GM23338 (cell line): ENCODE measurements around the gene SAPCD1. TPM values are rescaled to one million over a fixed set of nuclear protein-coding genes. Genes with fewer than 3 reads are reported as not detected.

ENCODE experiments used
- ATAC-seq: fragments of 200-7000 bp; cut with Tn5 transposase; 3 replicates; pipeline ENCODE4 v1.9.1; 2020
- DNase-seq: peaks from one replicate; pipeline ENCODE4 v3.0.0-alpha.2; 2015; ENCODE audit warnings: low spot score
- H2AFZ ChIP-seq: fragments of 200-600 bp; sonication (generic); 2 replicates; pipeline ENCODE4 v1.8.0; 2016; ENCODE audit warnings: antibody characterized with exemption, mild to moderate bottlenecking, moderate library complexity
- H3F3A ChIP-seq: fragments of 200-600 bp; sonication (generic); replicated peaks from 2 replicates; pipeline ENCODE4 v1.8.0; 2017; ENCODE audit warnings: antibody characterized with exemption, mixed run types, low read depth
- H3K27ac ChIP-seq: fragments of 200-600 bp; sonication (generic); 2 replicates; pipeline ENCODE4 v1.6.1; 2016; ENCODE audit warnings: low read depth
- H3K27me3 ChIP-seq: fragments of 200-600 bp; sonication (generic); 2 replicates; pipeline ENCODE4 v1.8.0; 2016; ENCODE audit warnings: mild to moderate bottlenecking, mixed run types, moderate library complexity; ENCODE audit not compliant: insufficient read depth
- H3K36me3 ChIP-seq: fragments of 200-600 bp; sonication (generic); 2 replicates; pipeline ENCODE4 v1.8.0; 2016; ENCODE audit warnings: mild to moderate bottlenecking; ENCODE audit not compliant: insufficient read depth
- H3K4me1 ChIP-seq: fragments of 200-600 bp; sonication (generic); 2 replicates; pipeline ENCODE4 v1.8.0; 2016; ENCODE audit warnings: mild to moderate bottlenecking, moderate library complexity; ENCODE audit not compliant: insufficient read depth
- H3K4me2 ChIP-seq: fragments of 200-600 bp; sonication (generic); 2 replicates; pipeline ENCODE4 v1.7.1; 2017; ENCODE audit warnings: mixed run types
- H3K4me3 ChIP-seq: fragments of 200-600 bp; sonication (generic); 2 replicates; pipeline ENCODE4 v1.6.1; 2016; ENCODE audit warnings: mixed run types
- H3K79me2 ChIP-seq: fragments of 200-600 bp; sonication (generic); replicated peaks from 2 replicates; pipeline ENCODE4 v1.8.0; 2017; ENCODE audit warnings: mild to moderate bottlenecking; ENCODE audit not compliant: insufficient read depth
- H3K9me2 ChIP-seq: fragments of 200-600 bp; sonication (generic); 2 replicates; pipeline ENCODE4 v1.8.0; 2017; ENCODE audit not compliant: insufficient read depth
- H4K20me1 ChIP-seq: fragments of 200-600 bp; sonication (generic); replicated peaks from 2 replicates; pipeline ENCODE4 v1.8.0; 2017; ENCODE audit warnings: mild to moderate bottlenecking; ENCODE audit not compliant: insufficient read depth
- H3K27ac Mint-ChIP-seq: 2 replicates; pipeline ENCODE4 v1.8.0; 2020; ENCODE audit warnings: inconsistent platforms, mild to moderate bottlenecking, moderate library complexity, mixed read lengths
- H3K27me3 Mint-ChIP-seq: 3 replicates; pipeline ENCODE4 v1.8.0; 2022; ENCODE audit warnings: low read depth, mild to moderate bottlenecking, moderate library complexity, mixed read lengths, inconsistent platforms; ENCODE audit not compliant: insufficient read depth, poor library complexity
- H3K36me3 Mint-ChIP-seq: 3 replicates; pipeline ENCODE4 v1.8.0; 2021; ENCODE audit warnings: low read depth, mild to moderate bottlenecking, inconsistent platforms, moderate library complexity, mixed read lengths
- H3K4me1 Mint-ChIP-seq: 3 replicates; pipeline ENCODE4 v1.8.0; 2020; ENCODE audit warnings: mild to moderate bottlenecking, inconsistent platforms, mixed read lengths
- H3K4me3 Mint-ChIP-seq: 3 replicates; pipeline ENCODE4 v1.8.0; 2021; ENCODE audit warnings: moderate library complexity, mild to moderate bottlenecking, inconsistent platforms, mixed read lengths
- H3K9me3 Mint-ChIP-seq: 3 replicates; pipeline ENCODE4 v1.8.0; 2020; ENCODE audit warnings: moderate library complexity, mild to moderate bottlenecking, inconsistent platforms, mixed read lengths
- CREB1 ChIP-seq: fragments of 250-450 bp; sonication (Bioruptor Pico); IDR thresholded peaks from 2 replicates; pipeline ENCODE4 v1.5.0; 2020; ENCODE audit warnings: low read depth, mild to moderate bottlenecking, moderate library complexity
- CTCF ChIP-seq, 2 experiments: fragments of 200-600 bp in 1 of 2; sonication (generic) in 1 of 2; conservative IDR thresholded peaks; 2 replicates each; pipeline versions ENCODE4 v1.5.1 to v1.6.1; 2016 to 2017; ENCODE audit warnings: antibody characterized with exemption in 2 of 2, low read depth in 2 of 2, mild to moderate bottlenecking in 2 of 2, moderate library complexity in 1 of 2
- ETS1 ChIP-seq: IDR thresholded peaks from 2 replicates; pipeline ENCODE4 v1.6.1; 2016; ENCODE audit warnings: antibody characterized with exemption
- EZH2 ChIP-seq: fragments of 200-600 bp; sonication (generic); IDR thresholded peaks from one replicate; pipeline ENCODE4 v1.8.0; 2017; ENCODE audit warnings: antibody characterized with exemption, mild to moderate bottlenecking, low read depth; ENCODE audit not compliant: unreplicated experiment
- EZH2phosphoT487 ChIP-seq: fragments of 200-600 bp; sonication (generic); IDR thresholded peaks from one replicate; pipeline ENCODE4 v1.8.1; 2018; ENCODE audit warnings: antibody characterized with exemption; ENCODE audit not compliant: unreplicated experiment
- JUNB ChIP-seq: IDR thresholded peaks from one replicate; pipeline ENCODE4 v1.6.1; 2016; ENCODE audit warnings: antibody characterized with exemption; ENCODE audit not compliant: unreplicated experiment
- NANOG ChIP-seq: IDR thresholded peaks from 2 replicates; pipeline ENCODE4 v1.6.1; 2016; ENCODE audit warnings: antibody characterized with exemption, borderline replicate concordance
- POLR2AphosphoS5 ChIP-seq: IDR thresholded peaks from 2 replicates; pipeline ENCODE4 v1.6.1; 2016; ENCODE audit warnings: antibody characterized with exemption, low read depth
- REST ChIP-seq: IDR thresholded peaks from one replicate; pipeline ENCODE4 v1.6.1; 2018; ENCODE audit warnings: antibody characterized with exemption; ENCODE audit not compliant: unreplicated experiment
- STAT1 ChIP-seq: IDR thresholded peaks from one replicate; pipeline ENCODE4 v1.6.1; 2016; ENCODE audit warnings: antibody characterized with exemption; ENCODE audit not compliant: unreplicated experiment
- ZNF114 ChIP-seq: fragments of 250-450 bp; sonication (Bioruptor Pico); IDR thresholded peaks from 2 replicates; pipeline ENCODE4 v1.5.0; 2020; ENCODE audit warnings: mild to moderate bottlenecking, moderate library complexity
- ZNF331 ChIP-seq: fragments of 250-450 bp; sonication (Bioruptor Pico); IDR thresholded peaks from 2 replicates; pipeline ENCODE4 v1.5.0; 2020; ENCODE audit warnings: low read depth, mild to moderate bottlenecking, moderate library complexity
- ZNF462 ChIP-seq: fragments of 250-450 bp; sonication (Bioruptor Pico); IDR thresholded peaks from 2 replicates; pipeline ENCODE4 v1.5.0; 2020; ENCODE audit warnings: mild to moderate bottlenecking, moderate library complexity
- polyA plus RNA-seq: library from polyadenylated mRNA; unstranded; fragments of >200 nt; fragmentation: Nextera tagmentation; extraction: Ambion mirVana; gene quantifications from 2 replicates; pipeline ENCODE4 v1.2.1, GENCODE V29; 2016
- total RNA-seq: library from RNA; depleted of rRNA; stranded (reverse); fragments of >200 nt; shearing (Covaris generic); gene quantifications from 2 replicates; pipeline ENCODE4 v1.2.3, GENCODE V29; 2014

Gene SAPCD1
- total and polyA plus RNA-seq, 2 experiments from 2014 or later, result 3.9 to 5.0 TPM

- H3K4me1 Mint-ChIP-seq, result peaks cover 18% of the 10 kb centered on the region
- no peak overlapping the region for H3K27ac Mint-ChIP-seq
- H3K27ac ChIP-seq, result no peak overlapping the region
- ATAC-seq (no peak), DNase-seq (no peak)
- H3K36me3 Mint-ChIP-seq, result no peaks in the 10 kb centered on the region; the same call in 2 of the 3 replicates
- TF ChIP-seq JUNB (no peak), ZNF331 (CRISPR knock-in tag) (no peak), NANOG (no peak), CTCF (conservative IDR thresholded peaks at IDR 0.05; ENCODE audit: low read depth in 2 of 2) (no peak), EZH2phosphoT487 (no peak), POLR2AphosphoS5 (no peak), CREB1 (CRISPR knock-in tag) (no peak), ZNF462 (CRISPR knock-in tag) (no peak), EZH2 (no peak), STAT1 (no peak), ETS1 (no peak), REST (no peak), ZNF114 (CRISPR knock-in tag) (no peak)
- H3K9me2 ChIP-seq, result no peaks in the 10 kb centered on the region
- H3K9me3 Mint-ChIP-seq, result no peaks in the 10 kb centered on the region; the same call in 2 of the 3 replicates
- peaks cover 19% of the 10 kb centered on the region for H3K27me3 Mint-ChIP-seq
- H4K20me1 ChIP-seq, result no peaks in the 10 kb centered on the region
- no peaks in the 10 kb centered on the region for H3K36me3 ChIP-seq
- H3K4me2 ChIP-seq, result no peak overlapping the region
- H2AFZ ChIP-seq, result no peak overlapping the region
- H3K4me1 ChIP-seq, result peaks cover 11% of the 10 kb centered on the region
- H3F3A ChIP-seq, result 0 out of 2 replicates have a peak, but pooled peaks cover 2% of the 10 kb centered on the region
- no peak overlapping the region for H3K4me3 ChIP-seq
- H3K27me3 ChIP-seq, result no peaks in the 10 kb centered on the region
- H3K4me3 Mint-ChIP-seq, result no peak overlapping the region
- no peaks in the 10 kb centered on the region for H3K79me2 ChIP-seq
Measured at GRCh38 chr6:31768363-31769257, 6.2 kb downstream of the SAPCD1 start.
